ENCODE measurements around the gene SH3PXD2A.
"Not testable (repeated sequence)": the region's sequence is repeated elsewhere in the genome, so short reads cannot be mapped to it uniquely, and the experiment has no call there.

The SH3PXD2A gene

GRCh38 chr10:103764296-103765088, 90.9 kb downstream of the SH3PXD2A start:
- DNase-seq = no peak

- peak; percentile 53 for DNase-seq
Observed at GRCh38 chr10:103763374-103764202, 91.8 kb downstream of the SH3PXD2A start.

- DNase-seq = no peak
Observed at GRCh38 chr10:103762916-103763315, 92.5 kb downstream of the SH3PXD2A start.

- no peak for DNase-seq
Observed at GRCh38 chr10:103762162-103762561, 93.2 kb downstream of the SH3PXD2A start.

GRCh38 chr10:103761075-103761920, 94.1 kb downstream of the SH3PXD2A start:
- no peak for DNase-seq

- DNase-seq = not testable (repeated sequence)
Observed at GRCh38 chr10:103760233-103760632, 95.1 kb downstream of the SH3PXD2A start.

- peak; percentile 83 for DNase-seq
Observed at GRCh38 chr10:103759100-103759781, 96.1 kb downstream of the SH3PXD2A start.

GRCh38 chr10:103758294-103758681, 97.1 kb downstream of the SH3PXD2A start:
- DNase-seq = peak; percentile 37

- DNase-seq = peak; percentile 86
Observed at GRCh38 chr10:103757531-103758293, 97.7 kb downstream of the SH3PXD2A start.

- DNase-seq = no peak
Observed at GRCh38 chr10:103756277-103756869, 99.0 kb downstream of the SH3PXD2A start.

GRCh38 chr10:103752680-103753248, 102.6 kb downstream of the SH3PXD2A start:
- no peak for DNase-seq

GRCh38 chr10:103751667-103752290, 103.6 kb downstream of the SH3PXD2A start:
- no peak for DNase-seq

- DNase-seq = no peak
Observed at GRCh38 chr10:103750836-103751235, 104.5 kb downstream of the SH3PXD2A start.

- DNase-seq = no peak
Observed at GRCh38 chr10:103749779-103750178, 105.6 kb downstream of the SH3PXD2A start.

GRCh38 chr10:103748020-103748419, 107.4 kb downstream of the SH3PXD2A start:
- no peak for DNase-seq

GRCh38 chr10:103747193-103747865, 108.0 kb downstream of the SH3PXD2A start:
- no peak for DNase-seq

GRCh38 chr10:103746598-103746997, 108.8 kb downstream of the SH3PXD2A start:
- no peak for DNase-seq

GRCh38 chr10:103745341-103746247, 109.8 kb downstream of the SH3PXD2A start:
- no peak for DNase-seq

- no peak for DNase-seq
Observed at GRCh38 chr10:103742824-103743223, 112.6 kb downstream of the SH3PXD2A start.
